ENCODE results near the gene CMYA5. TPM values are rescaled to one million over a fixed set of nuclear protein-coding genes. Genes with fewer than 3 reads are reported as not detected.

CMYA5 gene
- total and polyA plus RNA-seq, 2 donors (not counting 3 experiments of a cell fraction or from before 2014, with no cell fraction given), result 0.04 to 0.20 TPM

GRCh38 chr5:79745255-79745654 is 55.6 kb downstream of the CMYA5 start:
- Histone ChIP-seq H2AFZ (ENCODE audit: low read depth, low read length) (no peak overlapping the region), H3K4me3 (replicated peaks in 1 of 3; ENCODE audit: insufficient read depth in 1 of 3, low read depth in 1 of 3, low read length in 3 of 3) (no peak overlapping the region), H3K9ac (replicated peaks; ENCODE audit: extremely low read depth, insufficient read depth, low read length) (no peak overlapping the region), H3K4me2 (ENCODE audit: insufficient read depth, low read length) (no peak overlapping the region), H3K4me1 (ENCODE audit: control insufficient read depth, extremely low read depth, insufficient read depth, low read length) (no peaks in the 10 kb centered on the region), H3K9me1 (replicated peaks; ENCODE audit: control insufficient read depth, extremely low read depth, insufficient read depth, low read length) (no peaks in the 10 kb centered on the region), H3K36me3 (ENCODE audit: control insufficient read depth in 2 of 2, extremely low read depth in 1 of 2, insufficient read depth in 2 of 2, low read length in 2 of 2) (no peaks in the 10 kb centered on the region), H3K79me2 (ENCODE audit: control insufficient read depth, insufficient read depth, low read length) (no peaks in the 10 kb centered on the region), H3K27me3 (ENCODE audit: control insufficient read depth in 2 of 2, insufficient read depth in 2 of 2, low read length in 2 of 2) (peaks cover 0 to 3% of the 10 kb centered on the region in 2 experiments), H4K20me1 (replicated peaks; ENCODE audit: control insufficient read depth, extremely low read depth, insufficient read depth, low read length) (no peaks in the 10 kb centered on the region), H3K27ac (ENCODE audit: insufficient read depth, low read depth, low read length) (no peak overlapping the region), H3K9me3 (replicated peaks; ENCODE audit: control insufficient read depth, insufficient read depth, low read length) (no peaks in the 10 kb centered on the region)
- BruUV-seq (replicated peaks), result no TSS peak
- DNase-seq (ENCODE audit: low read depth, low spot score), result no peak
- POLR2A ChIA-PET, result no interaction called here
- dilution Hi-C loops (cut with MboI; ENCODE audit: extremely low pct_ligation_motif_present, low sequenced_read_pairs) (no loop called here), intact Hi-C loops (cut with micrococcal nuclease) (no loop called here)
- TF ChIP-seq POLR2A (IDR thresholded peaks at IDR 0.05; ENCODE audit: low read depth, low read length), result no peak
- TF ChIP-seq MAX (IDR thresholded peaks at IDR 0.05; ENCODE audit: insufficient read depth, insufficient read length), result no peak
- no peak for TF ChIP-seq MYC (IDR thresholded peaks at IDR 0.05; ENCODE audit: low read depth, low read length)
- TF ChIP-seq JUN (IDR thresholded peaks at IDR 0.05; ENCODE audit: borderline replicate concordance, insufficient read depth, insufficient read length, low read depth), result no peak
- TF ChIP-seq GATA2 (IDR thresholded peaks at IDR 0.05; ENCODE audit: insufficient read depth, insufficient read length, low read depth, low read length), result no peak
- CTCF ChIA-PET, result no interaction called here
- FAIRE-seq, result no peak

- CTCF ChIA-PET, result interaction anchor here (0.7 kb wide), 1 partner anchor 165 kb away, joined by 3 read pairs; no protein-coding TSS in a partner anchor
- no peaks in the 10 kb centered on the region for H4K20me1 ChIP-seq (replicated peaks; ENCODE audit: control insufficient read depth, extremely low read depth, insufficient read depth, low read length)
- dilution Hi-C loops (cut with MboI; ENCODE audit: extremely low pct_ligation_motif_present, low sequenced_read_pairs), result no loop called here
- no peak overlapping the region for H3K4me2 ChIP-seq (ENCODE audit: insufficient read depth, low read length)
- POLR2A ChIA-PET, result interaction anchor here (0.7 kb wide), 1 partner anchor 263 kb away, joined by 14 read pairs; no protein-coding TSS in a partner anchor
- no peak overlapping the region for H2AFZ ChIP-seq (ENCODE audit: low read depth, low read length)
- no peaks in the 10 kb centered on the region for H3K9me1 ChIP-seq (replicated peaks; ENCODE audit: control insufficient read depth, extremely low read depth, insufficient read depth, low read length)
- no peak for FAIRE-seq
- H3K79me2 ChIP-seq (ENCODE audit: control insufficient read depth, insufficient read depth, low read length), result no peaks in the 10 kb centered on the region
- no peak overlapping the region for H3K27ac ChIP-seq (ENCODE audit: insufficient read depth, low read depth, low read length)
- no TSS peak for BruUV-seq (replicated peaks)
- DNase-seq (ENCODE audit: low read depth, low spot score), result no peak
- no peaks in the 10 kb centered on the region for H3K9me3 ChIP-seq (replicated peaks; ENCODE audit: control insufficient read depth, insufficient read depth, low read length)
- H3K27me3 ChIP-seq (ENCODE audit: control insufficient read depth in 2 of 2, insufficient read depth in 2 of 2, low read length in 2 of 2), result peaks cover 0 to 6% of the 10 kb centered on the region in 2 experiments
- TF ChIP-seq POLR2AphosphoS5 (IDR thresholded peaks at IDR 0.05; ENCODE audit: insufficient read depth, low read depth, low read length), result no peak
- no peak for TF ChIP-seq FOS (IDR thresholded peaks at IDR 0.05; ENCODE audit: borderline replicate concordance, insufficient read depth, low read length)
- no peak for TF ChIP-seq EZH2 (IDR thresholded peaks at IDR 0.05; ENCODE audit: borderline replicate concordance, low read depth, low read length, severe bottlenecking)
- no peak for TF ChIP-seq POLR2A (IDR thresholded peaks at IDR 0.05; ENCODE audit: low read depth, low read length)
- TF ChIP-seq MYC (IDR thresholded peaks at IDR 0.05; ENCODE audit: low read depth, low read length), result no peak
- no peak for TF ChIP-seq MAX (IDR thresholded peaks at IDR 0.05; ENCODE audit: insufficient read depth, insufficient read length)
- TF ChIP-seq CTCF (IDR thresholded peaks at IDR 0.05; ENCODE audit: extremely low read depth in 1 of 2, insufficient read depth in 1 of 2, low read depth in 1 of 2, low read length in 2 of 2), result no peak
- no peak for TF ChIP-seq JUN (IDR thresholded peaks at IDR 0.05; ENCODE audit: borderline replicate concordance, insufficient read depth, insufficient read length, low read depth)
- TF ChIP-seq GATA2 (IDR thresholded peaks at IDR 0.05; ENCODE audit: insufficient read depth, insufficient read length, low read depth, low read length), result no peak
- intact Hi-C loops (cut with micrococcal nuclease), result no loop called here
- H3K4me1 ChIP-seq (ENCODE audit: control insufficient read depth, extremely low read depth, insufficient read depth, low read length), result no peaks in the 10 kb centered on the region
- H3K9ac ChIP-seq (replicated peaks; ENCODE audit: extremely low read depth, insufficient read depth, low read length), result no peak overlapping the region
- H3K4me3 ChIP-seq (replicated peaks in 1 of 3; ENCODE audit: insufficient read depth in 1 of 3, low read depth in 1 of 3, low read length in 3 of 3), result no peak overlapping the region
- no peaks in the 10 kb centered on the region for H3K36me3 ChIP-seq (ENCODE audit: control insufficient read depth in 2 of 2, extremely low read depth in 1 of 2, insufficient read depth in 2 of 2, low read length in 2 of 2)
Observed at GRCh38 chr5:79746642-79747569, 57.3 kb downstream of the CMYA5 start.

Measured in endothelial cell of umbilical vein (primary cell).